ES-I3 (cell line): ENCODE measurements around the gene NGDN.
"Not testable (repeated sequence)": the region's sequence is repeated elsewhere in the genome, so short reads cannot be mapped to it uniquely, and the experiment has no call there.

ENCODE experiments used
- H3K36me3 ChIP-seq: 2 replicates; pipeline ENCODE4 v1.6.1; 2013; ENCODE audit warnings: mild to moderate bottlenecking, low read length, control low read depth, moderate library complexity; ENCODE audit not compliant: insufficient read depth
- H3K4me1 ChIP-seq: 2 replicates; pipeline ENCODE4 v1.6.1; 2013; ENCODE audit warnings: mild to moderate bottlenecking, control low read depth, low read length; ENCODE audit not compliant: insufficient read depth
- H3K9ac ChIP-seq: 2 replicates; pipeline ENCODE4 v1.6.1; 2013; ENCODE audit warnings: low read depth, mild to moderate bottlenecking, low read length, moderate library complexity
- H3K9me3 ChIP-seq: 2 replicates; pipeline ENCODE4 v1.6.1; 2013; ENCODE audit warnings: mild to moderate bottlenecking, low read length, moderate library complexity; ENCODE audit not compliant: control insufficient read depth, insufficient read depth

NGDN gene

GRCh38 chr14:23447361-23448350, 21.8 kb upstream of the NGDN start:
- Histone ChIP-seq H3K36me3 (no peaks in the 10 kb centered on the region), H3K4me1 (peaks cover 6% of the 10 kb centered on the region), H3K9ac (no peak overlapping the region), H3K9me3 (no peaks in the 10 kb centered on the region)

DNA sequence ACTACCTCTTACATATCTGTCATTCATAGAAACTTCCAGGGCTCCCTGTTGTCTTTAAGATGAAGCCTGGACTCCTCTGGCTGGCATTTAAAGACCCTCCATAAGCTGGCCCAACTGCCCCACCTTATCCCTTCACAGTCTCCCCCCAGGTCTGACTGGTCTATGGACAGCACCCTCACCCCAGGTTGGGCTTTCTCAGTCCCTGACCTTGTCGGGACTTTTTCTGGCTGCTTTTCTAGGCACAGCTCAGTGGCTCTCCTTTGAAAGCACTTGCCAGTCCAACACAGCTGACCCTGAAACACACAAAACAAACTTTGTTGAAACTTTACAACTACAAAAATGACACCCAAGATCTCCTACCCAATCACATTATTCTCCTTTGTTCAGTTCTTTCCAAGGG, 20.2 kb upstream of the NGDN start:
- H3K9ac ChIP-seq: no peak overlapping the region
- no peaks in the 10 kb centered on the region for H3K36me3 ChIP-seq
- no peaks in the 10 kb centered on the region for H3K9me3 ChIP-seq
- H3K4me1 ChIP-seq: no peaks in the 10 kb centered on the region

- no peak overlapping the region for H3K9ac ChIP-seq
- H3K36me3 ChIP-seq: no peaks in the 10 kb centered on the region
- no peaks in the 10 kb centered on the region for H3K4me1 ChIP-seq
- no peaks in the 10 kb centered on the region for H3K9me3 ChIP-seq
These were observed 19.1 kb upstream of the NGDN start for GRCh38 chr14:23450379-23450778.

DNA sequence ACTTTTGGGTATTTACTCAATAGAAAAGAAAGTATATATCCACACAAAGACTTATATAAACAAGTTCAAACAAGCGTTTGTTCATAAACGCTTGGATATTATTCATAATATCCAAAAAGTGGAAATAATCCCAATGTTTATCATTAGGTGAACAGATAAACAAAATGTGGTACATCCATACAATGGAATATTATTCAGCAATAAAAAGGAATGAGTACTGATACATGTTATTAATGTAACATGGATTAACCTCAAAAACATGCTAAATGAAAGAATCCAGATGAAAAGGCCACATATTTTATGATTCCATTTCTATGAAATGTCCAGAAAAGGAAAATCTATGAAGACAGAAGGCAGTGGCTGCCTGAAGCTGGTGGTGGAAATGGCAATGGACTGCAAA, 17.3 kb upstream of the NGDN start:
- Histone ChIP-seq H3K9ac (no peak overlapping the region), H3K36me3 (no peaks in the 10 kb centered on the region), H3K4me1 (no peaks in the 10 kb centered on the region), H3K9me3 (no peaks in the 10 kb centered on the region)

DNA sequence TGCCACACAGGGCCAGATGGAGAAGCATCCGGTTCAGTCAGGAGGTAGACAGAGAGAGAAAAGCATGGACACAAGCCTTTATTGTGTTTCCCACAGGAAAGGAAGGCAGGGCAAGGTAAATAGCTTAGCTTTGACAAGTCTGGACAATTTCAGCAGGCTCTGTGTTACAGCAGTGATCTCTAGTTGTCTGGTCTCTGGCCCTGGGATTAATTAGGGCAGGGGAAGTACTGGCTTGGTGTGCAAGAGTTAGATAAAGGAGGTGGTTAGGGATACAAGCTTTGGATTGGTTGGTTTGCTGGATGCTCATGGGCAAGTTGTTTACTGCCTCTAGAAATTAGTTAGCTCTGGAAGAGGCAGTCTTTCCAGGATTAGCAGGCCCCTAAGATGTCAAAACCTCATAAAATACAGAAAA, 15.1 kb upstream of the NGDN start:
- Histone ChIP-seq H3K9me3 (no peaks in the 10 kb centered on the region), H3K4me1 (no peaks in the 10 kb centered on the region), H3K36me3 (no peaks in the 10 kb centered on the region), H3K9ac (no peak overlapping the region)

DNA sequence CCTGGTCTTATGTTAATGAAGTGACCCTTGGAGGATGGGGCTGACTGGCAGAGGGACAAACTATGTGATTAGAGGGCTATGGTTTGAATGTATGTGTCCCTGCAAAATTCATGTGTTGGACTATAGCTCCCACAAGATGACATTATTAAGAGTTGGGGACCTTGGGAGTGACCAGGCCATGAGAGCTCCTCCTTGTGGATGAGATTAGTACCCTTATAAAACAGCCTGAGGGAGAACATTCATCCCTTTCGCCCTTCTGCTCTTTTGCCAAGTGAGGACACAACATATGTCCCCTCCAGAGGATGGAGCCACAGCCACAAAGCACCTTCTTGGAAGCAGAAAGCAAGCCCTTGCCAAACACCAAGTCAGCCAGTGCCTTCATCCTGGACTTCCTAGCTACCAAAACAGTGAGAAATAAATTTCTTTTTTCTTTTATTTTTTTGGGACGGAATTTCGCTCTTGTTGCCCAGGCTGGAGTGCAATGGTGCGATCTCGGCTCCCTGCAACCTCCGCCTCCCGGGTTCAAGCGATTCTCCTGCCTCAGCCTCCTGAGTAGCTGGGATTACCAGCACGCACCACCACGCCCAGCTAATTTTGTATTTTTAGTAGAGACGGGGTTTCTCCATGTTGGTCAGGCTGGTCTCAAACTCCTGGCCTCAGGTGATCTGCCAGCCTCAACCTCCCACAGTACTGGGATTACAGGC, 12.5 kb upstream of the NGDN start:
- not testable (repeated sequence) for H3K9ac ChIP-seq, H3K36me3 ChIP-seq, H3K9me3 ChIP-seq, H3K4me1 ChIP-seq

DNA sequence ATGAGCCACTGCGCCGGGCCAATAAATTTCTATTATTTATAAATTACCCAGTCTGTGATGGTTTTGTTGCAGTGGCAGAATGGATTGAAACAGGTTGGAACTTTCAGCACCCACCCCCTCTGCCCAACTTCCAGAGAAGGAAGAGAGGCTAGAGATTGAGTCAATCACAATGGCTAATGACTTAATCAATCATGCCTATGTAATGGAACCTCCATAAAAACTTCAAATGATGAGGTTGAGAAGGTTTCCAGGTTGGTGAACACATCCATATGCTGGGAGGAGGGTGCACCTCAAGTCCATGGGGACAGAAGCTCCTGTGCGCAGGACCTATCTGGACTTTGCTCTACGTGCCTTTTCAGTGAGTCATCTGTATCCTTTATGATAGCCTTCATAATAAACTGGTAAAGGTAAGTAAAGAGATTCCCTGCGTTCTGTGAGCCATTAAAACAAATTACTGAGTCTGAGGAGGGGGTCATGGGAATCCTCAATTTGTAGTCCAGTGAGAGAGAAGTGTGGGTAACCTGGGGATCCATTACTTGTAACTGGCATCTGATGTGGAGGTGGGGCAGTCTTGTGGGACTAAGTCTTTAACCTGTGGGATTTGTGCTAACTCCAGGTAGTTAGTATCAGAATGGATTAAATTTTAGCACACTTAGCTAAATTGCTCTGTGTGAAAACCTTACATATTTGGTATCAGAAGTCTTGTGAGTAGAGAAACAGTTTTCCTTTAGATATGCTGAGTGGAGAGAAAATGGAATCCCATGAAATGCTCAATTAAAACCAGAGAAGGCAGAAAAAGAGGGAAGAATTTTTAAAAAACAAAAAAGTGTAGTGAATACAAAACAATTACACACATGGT, 11.7 kb upstream of the NGDN start:
- no peak overlapping the region for H3K9ac ChIP-seq
- no peaks in the 10 kb centered on the region for H3K4me1 ChIP-seq
- no peaks in the 10 kb centered on the region for H3K9me3 ChIP-seq
- no peaks in the 10 kb centered on the region for H3K36me3 ChIP-seq

DNA sequence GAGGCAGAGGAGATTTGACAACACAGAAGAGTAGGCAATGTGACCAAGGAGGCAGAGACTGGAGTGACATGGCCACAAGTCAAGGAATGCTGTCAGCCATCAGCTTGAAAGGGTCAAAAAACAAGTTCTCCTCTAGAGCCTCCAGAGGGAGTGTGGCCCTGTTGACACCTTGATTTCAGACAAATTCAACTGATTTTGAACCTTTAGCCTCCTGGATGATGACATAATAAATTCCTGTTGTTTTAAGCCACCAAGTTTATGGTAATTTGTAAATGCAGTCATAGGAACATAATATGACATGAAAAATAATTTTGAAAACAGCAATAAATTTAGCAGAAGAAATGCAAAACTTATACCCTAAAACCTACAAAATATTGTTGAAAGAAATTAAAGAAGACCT, 8.5 kb upstream of the NGDN start:
- H3K36me3 ChIP-seq: no peaks in the 10 kb centered on the region

GRCh38 chr14:23464700-23465099, 4.8 kb upstream of the NGDN start:
- H3K4me1 ChIP-seq: no peaks in the 10 kb centered on the region
- no peaks in the 10 kb centered on the region for H3K36me3 ChIP-seq
- no peak overlapping the region for H3K9ac ChIP-seq
- H3K9me3 ChIP-seq: no peaks in the 10 kb centered on the region

More for the DNA sequence above, 8.5 kb upstream of the NGDN start:
- Histone ChIP-seq H3K9ac (no peak overlapping the region), H3K4me1 (no peaks in the 10 kb centered on the region), H3K9me3 (no peaks in the 10 kb centered on the region)

GRCh38 chr14:23465261-23465660, 4.2 kb upstream of the NGDN start:
- H3K9me3 ChIP-seq: no peaks in the 10 kb centered on the region
- H3K4me1 ChIP-seq: no peaks in the 10 kb centered on the region
- no peak overlapping the region for H3K9ac ChIP-seq
- H3K36me3 ChIP-seq: no peaks in the 10 kb centered on the region

- Histone ChIP-seq H3K9ac (peak overlapping the region; percentile 47), H3K36me3 (peaks cover 4% of the 10 kb centered on the region; the same call in 1 of the 2 replicates), H3K9me3 (no peaks in the 10 kb centered on the region), H3K4me1 (no peaks in the 10 kb centered on the region)
These were observed 788 bp upstream of the NGDN start for GRCh38 chr14:23468704-23469126.

GRCh38 chr14:23469906-23470403, 452 bp downstream of the NGDN start:
- Histone ChIP-seq H3K36me3 (peaks cover 7% of the 10 kb centered on the region), H3K9me3 (no peaks in the 10 kb centered on the region), H3K4me1 (no peaks in the 10 kb centered on the region), H3K9ac (peak overlapping the region; percentile 99)

DNA sequence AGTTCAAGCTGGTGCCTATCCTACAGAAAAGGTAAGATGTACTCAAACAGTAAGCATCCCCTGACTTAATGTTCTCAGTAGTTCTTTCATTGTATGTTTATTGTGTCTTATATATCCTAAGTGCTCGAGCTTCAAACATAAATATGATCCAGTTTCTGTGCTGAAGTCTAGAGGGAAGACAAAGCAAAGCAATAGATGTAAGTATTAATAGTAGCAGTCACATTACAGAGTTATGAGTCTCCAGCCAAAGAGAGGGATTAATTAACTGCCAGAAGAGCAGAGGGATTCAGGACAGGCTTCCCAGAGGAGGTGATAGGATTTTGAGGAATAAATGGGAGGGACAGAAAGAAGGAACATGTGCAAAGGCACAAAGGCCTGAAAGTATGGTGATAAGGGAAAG, 1.4 kb downstream of the NGDN start:
- peaks cover 17% of the 10 kb centered on the region for H3K36me3 ChIP-seq
- no peak overlapping the region for H3K9ac ChIP-seq
- H3K9me3 ChIP-seq: no peaks in the 10 kb centered on the region
- no peaks in the 10 kb centered on the region for H3K4me1 ChIP-seq

DNA sequence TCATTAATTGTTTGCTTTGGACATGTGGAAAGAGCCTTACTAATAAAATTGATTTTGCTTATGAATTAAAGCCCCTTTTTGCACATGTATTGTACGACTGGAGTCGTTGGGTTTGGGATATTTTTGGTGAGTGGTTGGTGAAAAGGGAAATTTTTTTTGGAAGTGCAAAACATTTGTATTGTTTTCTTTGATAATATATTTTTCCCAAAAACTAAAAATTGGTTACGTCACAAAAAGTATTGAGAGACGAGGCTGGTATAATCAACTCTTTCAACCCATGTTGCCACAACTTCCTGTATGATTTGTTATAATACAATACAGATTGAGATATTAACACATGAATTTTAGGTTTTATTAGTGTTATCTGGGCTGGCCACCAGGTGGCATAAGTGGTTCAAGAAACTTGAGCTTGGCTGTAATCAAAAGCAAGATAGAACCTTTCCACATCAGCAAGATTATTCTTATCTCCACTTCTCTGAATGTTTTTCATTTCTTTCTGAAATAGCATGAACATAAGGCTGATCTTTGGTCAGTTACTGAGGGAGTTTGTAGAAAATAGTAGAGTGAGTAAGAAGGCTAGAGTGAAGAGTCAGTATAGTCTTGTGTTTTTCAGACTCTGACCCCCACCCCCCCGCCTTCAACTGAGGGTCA, 8.7 kb downstream of the NGDN start:
- H3K36me3 ChIP-seq: peaks cover 26% of the 10 kb centered on the region

More for the DNA sequence above, 8.7 kb downstream of the NGDN start:
- H3K9ac ChIP-seq: no peak overlapping the region
- H3K4me1 ChIP-seq: peaks cover 17% of the 10 kb centered on the region
- no peaks in the 10 kb centered on the region for H3K9me3 ChIP-seq
